ENCODE data around the gene DFFB.
"Not testable (repeated sequence)": the region's sequence is repeated elsewhere in the genome, so short reads cannot be mapped to it uniquely, and the experiment has no call there.

The DFFB gene

DNA sequence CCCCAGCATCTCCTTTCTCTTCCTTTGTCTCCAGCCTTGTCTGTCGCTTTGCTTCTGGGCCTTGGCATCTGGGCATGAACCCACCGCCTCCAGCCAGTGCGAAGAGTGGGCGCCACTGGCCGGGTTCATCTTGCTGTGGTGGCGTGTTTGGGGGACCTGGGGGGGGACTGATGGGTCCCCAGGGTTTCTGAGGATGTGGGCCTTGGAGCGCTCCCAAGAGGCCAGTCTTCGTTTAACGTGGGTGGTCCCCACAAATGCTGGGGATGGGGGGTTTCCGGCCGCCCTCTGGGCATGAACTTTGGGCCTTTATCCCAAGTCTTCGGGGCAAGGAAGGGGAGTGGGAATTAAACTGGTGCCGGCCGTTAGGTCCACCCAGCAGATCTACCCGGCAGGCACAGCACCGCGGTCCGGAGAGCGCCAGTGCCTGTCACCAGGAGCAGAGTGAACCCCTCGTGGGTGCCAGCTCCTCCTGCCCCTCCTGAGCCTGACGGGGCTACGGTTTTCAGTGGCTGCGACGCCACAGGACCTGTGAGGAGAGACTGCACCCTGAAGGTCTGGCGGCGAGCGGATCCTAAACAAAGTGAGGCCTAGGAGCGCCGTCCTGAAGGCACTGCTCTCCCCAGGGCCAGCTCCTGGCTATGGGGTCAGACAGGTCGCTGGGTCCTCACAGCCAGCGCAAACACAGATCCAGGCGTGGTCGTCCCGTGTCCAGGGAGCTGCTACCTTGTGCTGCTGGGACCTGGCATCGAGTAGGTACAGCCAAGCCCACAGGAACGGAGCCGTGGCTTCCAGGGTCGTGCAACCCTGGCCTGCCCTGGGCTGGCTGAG is 54.9 kb downstream of the DFFB start:
- no peak for DNase-seq

DNA sequence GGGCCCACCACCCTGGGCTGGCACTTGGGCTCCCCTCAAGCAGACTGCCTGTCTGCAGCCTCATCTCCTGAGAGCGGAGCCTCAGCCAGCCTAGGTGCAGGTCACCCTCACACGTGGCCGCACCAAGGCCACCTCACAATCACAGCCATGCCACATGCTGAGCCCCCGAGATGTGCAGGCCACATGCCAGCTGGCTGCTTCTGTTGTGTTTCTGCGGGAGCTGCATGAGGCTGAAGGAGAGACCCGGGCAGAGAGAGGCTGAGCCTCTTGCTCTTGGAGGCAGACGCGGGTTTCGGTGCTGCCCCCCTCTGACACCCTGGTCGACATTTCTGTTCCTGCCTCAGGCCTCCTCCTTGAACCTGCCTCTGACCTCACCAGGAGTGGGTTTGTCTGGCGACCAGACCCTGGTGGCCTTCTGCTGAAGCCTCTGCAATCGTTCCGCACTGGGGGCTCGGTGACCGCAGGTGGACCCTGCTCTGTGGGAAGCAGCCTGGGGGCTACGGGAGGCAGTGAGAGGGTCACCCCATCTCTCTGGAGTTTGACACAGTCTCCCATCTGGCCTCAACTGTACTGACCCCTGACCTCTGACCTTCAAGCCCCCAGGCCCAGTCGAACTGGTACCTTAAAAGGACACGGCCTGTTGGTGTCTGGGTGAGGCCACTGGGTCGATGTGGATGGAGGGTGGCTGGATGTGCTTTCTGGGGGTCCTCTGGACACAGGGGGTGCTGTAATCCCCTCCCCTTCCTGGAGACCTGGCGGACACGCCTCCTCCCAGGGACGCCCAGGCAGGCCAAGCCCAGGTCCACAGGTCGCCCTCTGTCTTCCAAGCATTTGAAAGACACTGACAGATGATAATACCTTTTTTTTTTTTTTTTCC is 55.8 kb downstream of the DFFB start:
- DNase-seq: no peak

DNA sequence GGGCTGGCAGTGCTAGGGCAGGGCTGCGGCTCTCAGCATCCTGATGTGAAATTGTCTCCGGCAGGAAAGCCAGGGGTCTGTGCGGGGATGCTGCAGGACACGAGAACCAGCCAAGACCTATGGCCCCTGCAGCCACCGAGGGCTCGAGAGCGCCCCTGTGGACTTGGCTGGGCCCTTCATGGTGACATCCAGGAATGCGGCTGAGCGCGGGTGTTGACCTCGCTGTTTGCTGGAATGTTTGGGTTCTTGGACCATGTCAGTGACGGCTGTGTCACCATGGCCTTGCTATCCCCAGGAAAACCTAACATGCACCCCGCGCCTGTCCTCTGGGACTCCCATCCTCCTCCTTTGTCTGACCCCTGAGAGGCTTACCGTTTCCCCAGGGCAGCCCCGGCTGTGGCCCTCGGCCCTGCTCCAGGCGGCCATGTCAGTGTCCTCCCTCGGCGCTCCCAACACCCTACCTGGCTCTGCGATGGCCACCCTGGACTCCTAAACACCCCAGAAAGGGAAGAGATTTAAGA is 57.1 kb downstream of the DFFB start:
- no peak for DNase-seq

DNA sequence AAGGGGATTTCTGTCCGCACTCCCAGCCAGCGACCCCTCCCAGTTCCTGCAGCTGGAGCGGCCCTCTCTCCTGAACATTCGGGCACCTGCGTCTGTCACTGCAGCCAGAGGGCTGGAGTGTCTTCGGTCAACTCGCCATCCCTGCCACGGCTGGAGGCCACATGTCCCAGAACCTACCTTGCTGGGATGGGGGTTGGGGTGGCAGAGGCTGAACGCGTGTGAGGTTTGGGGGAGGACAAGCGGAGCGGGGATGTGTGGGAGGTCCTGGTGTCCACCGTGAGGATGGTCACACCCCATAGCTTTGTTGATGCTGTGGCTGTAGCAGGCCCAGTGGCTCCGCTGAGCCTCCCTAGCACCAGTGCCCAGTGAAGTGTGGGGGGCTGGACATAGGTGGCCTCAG is 57.6 kb downstream of the DFFB start:
- no peak for DNase-seq

DNA sequence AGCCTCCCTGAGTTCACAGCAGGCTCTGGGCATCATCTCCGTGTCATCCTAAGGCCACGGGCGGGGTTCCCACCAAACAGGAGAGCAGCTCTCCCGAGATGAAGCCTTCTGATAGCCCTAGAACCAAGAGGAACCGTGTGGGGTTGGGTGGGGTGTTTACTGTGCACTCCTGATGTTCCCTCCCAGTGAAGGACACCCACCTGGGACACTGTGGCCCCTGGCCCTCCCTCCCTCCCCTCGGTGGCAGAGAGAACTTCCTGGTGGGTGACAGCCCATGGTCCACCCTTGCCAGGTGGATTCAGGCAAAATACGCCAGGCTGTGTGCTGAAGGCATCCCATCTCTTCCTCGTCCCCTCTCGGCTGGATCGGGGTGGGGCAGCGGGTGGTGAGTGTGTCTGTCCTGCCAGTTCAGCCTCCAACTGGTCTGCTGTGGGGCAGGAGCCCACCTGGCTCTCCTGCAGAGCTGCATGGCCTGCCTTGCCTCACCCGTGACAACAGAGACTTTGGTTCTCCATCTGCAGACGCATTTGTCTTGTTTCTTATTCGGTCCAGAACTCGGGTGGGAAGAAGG is 58.4 kb downstream of the DFFB start:
- DNase-seq: no peak

DNA sequence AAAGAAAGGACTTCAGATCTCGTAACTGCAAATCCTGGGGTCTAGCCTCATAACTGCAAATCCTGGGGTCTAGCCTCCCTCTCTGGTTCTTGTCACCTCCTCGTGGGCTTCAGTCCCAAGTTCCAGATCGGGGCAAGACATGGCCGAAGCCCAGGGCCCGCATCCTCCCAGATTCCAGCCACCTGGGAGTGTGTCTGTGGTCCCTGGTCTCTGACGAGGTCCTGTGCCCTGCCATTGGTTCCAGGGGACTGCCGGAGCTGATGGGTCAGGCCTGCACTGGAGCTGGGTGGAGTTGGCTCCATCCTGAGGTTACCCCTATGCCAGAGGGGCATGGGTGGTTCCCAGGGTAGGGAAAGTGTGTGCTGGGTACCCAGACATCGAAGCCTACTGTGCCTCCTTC is 60.5 kb downstream of the DFFB start:
- DNase-seq: no peak

DNA sequence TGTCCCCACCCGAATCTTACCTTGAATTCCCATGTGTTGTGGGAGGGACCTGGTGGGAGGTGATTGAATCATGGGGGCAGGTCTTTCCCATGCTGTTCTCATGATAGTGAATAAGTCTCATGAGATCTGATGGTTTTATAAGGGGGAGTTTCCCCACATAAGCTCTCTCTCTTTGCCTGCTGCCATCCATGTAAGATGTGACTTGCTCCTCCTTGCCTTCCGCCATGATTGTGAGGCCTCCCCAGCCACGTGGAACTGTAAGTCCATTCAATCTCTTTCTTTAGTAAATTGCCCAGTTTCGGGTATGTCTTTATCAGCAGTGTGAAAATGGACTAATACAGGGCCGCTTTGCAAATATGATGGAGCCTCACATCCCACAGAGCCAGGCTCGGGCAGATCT is 61.1 kb downstream of the DFFB start:
- DNase-seq: not testable (repeated sequence)

DNA sequence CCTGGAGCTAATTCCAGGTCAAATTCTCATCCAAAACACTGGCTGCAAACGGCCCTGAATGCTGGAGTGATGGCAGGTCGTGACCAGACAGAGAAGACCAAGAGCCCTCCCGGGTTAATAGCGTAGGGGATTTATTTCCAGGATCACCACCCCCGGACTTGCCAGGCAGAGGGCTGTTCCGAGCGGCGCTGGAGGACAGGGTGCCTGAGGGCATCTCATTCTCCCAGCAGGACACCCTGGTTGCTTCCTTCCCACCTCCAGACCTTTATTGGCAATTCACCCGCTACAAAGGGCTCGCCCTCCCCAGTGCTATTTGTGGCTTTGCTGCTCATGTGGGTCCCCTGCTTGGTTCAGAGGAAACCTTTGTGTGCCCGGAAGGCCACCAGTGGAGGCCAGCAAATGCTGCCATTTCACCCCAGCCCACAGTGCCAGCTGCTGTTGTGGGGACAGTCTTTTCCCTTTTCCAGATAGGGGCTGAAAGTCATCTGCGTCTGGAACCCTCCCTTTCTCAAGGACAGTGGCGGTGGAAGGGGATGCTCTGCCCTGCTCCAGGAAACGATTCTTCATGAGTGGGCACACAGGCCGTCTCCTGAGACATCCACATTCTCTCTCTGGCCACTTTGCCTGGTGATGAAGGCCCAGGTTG is 61.8 kb downstream of the DFFB start:
- no peak for DNase-seq

DNA sequence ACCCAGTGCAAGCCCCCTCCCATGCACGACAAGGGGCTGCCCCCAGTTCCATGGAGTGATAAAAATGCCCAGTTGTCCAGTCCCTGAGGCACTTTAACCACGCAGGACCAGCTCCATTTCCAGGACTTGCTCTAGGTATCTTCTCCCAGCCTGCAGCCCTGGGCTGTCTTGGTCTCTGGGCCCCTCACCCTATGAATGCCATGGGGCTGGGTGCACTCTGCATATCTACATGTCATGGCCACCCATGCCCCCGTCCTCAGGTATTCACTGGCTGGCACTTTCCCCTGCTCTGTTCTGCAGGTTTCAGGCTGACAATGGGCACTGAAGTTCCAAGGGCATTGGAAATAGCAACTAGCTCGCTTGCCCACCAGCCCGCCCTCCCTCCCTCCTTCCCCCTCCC is 62.4 kb downstream of the DFFB start:
- DNase-seq: no peak

DNA sequence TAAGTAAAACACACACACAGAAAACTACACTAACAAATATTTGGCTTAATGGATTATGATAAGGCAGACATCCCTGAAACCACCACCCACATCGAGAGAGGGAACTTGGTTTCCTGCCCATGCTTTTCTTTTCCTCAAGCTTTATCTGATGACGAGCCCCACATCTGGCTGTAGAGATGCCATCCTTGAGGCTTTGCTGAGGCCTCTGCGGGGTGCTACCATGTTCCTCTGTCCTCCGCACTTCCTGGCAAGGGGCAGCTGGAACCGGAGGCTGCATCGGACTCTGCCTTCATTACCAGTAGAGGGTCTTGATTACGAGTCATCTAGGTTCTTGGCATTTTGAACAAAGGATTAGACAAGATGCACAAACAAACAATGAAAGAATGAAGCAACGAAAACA is 64.5 kb downstream of the DFFB start:
- no peak for DNase-seq

DNA sequence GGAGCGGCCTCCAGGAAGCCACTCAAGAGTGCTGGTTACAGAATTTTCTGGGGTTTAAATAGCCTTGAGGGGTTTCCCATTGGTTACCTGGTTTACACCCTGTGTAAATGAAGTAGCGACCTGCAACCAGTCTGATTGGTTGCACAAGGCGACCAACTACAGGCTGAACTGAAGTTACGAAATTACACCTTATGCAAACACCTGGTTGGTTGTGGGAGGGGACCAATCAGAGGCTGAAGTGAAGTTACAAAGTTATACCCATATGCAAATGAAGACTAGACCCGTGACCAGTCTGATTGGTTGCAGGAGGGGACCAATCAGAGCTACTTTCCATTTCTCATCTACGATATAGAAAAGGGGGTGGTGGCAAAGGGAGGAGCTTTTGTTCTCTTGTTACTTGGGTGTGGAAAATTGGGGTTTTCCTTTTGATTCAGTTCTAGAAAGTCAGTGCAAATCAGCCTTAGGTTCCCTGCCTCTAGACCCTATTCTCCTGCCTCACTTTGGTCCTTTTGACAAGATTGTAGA is 65.0 kb downstream of the DFFB start:
- DNase-seq: no peak

DNA sequence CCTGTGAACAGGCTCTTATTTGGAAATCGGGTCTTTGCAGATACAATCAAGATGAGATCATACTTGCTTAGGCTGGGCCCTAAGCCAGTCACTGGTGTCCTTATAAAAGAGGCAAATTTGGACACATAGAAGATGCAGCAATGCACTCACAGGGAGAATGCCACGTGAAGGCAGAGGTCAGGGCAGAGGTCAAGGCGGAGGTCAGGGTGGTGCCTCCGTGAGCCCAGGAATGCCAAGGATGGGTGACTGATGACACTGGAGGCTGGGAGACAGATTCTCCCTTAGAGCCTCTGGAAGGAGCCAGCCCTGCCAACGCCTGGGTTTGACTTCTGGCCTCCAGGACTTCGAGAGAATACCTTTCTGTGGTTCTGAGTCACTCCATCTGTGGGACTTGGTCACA is 65.6 kb downstream of the DFFB start:
- no peak for DNase-seq

DNA sequence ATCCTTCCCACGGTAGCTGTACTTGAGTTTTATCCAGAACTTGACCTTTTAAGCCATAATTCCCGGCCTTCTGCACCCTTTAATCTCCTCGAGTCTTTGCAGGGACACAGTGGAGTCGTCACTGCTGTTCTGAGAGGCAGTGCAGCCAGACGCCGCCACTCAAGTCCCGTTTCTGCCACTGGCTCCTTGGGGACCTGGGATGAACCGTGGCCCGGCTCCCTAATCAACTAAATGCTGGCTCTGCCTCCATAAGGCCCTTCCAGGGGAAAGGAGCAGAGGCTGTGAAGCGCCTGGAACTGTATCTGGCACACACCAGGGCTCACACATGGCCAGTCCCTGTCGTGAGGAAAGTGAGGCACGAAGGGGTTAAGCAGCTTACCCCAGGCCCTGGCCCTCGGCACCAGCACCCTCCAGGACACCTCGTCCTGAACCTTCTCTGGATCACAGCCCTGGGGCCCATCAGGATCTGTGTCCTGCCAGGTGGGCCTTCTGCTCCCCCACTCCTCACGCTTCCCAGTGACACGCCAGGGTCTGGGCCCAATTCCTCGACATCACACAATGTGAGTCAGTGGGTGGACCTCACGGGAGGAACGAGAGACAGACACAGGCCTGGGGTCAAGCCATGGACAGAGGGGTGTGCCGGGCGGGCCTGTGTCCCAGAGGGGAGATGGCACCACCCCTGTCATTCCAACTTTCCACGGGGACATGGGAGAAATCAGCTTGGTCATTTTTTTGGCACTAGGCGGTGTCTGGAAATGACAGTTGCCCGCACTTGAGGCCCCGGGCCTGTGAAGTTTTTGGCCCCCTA is 66.3 kb downstream of the DFFB start:
- DNase-seq: no peak

DNA sequence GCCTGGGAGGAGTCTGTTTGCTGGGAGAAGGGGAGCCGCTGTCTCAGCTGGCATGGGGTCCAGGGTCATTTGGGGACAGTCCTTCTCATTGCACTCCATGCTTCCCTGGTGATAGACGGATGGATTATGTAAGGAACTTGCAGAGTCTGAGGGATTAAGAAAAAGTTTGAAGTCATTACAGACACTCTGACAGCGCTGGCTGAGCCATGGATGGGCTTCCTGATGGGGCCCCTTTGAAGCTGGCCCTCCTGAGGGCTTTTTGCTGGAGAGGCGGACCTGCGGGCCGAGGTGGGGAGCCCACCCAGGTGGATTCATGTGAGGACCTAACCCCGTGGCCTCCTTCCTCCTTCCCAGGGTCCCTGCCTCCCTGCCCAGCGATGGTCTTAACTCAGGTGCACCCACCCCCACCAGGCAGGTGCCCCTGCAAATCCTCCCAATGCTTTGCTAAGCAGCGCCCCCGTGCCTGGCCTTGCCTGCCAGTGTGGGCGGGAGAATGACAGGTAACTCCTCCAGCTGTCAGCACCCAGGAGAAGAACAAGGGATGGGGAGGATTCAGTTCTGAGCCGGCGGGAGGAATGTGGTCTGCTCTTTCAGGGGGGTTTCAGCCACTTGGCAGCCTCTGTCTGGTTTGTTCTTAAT is 67.0 kb downstream of the DFFB start:
- DNase-seq: no peak

DNA sequence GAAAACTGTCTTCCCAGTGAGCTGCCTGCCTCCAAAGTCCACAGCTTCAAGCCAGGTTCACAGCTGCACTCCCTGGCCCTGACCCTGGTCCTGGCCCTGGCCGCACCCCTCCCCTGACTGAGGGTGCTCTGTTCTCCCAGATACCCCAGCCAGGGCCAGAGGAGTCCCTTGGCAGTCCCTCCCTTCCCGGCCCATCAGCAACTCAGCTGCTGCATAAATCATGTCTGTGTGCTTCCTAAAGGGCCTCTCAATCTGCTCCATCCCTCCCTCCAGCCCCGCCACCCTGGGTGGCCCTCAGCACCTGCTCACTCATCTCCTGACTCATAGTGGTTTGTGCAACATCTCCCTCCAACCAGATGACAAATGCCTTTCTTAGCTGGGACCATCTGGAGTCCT is 67.5 kb downstream of the DFFB start:
- DNase-seq: no peak

DNA sequence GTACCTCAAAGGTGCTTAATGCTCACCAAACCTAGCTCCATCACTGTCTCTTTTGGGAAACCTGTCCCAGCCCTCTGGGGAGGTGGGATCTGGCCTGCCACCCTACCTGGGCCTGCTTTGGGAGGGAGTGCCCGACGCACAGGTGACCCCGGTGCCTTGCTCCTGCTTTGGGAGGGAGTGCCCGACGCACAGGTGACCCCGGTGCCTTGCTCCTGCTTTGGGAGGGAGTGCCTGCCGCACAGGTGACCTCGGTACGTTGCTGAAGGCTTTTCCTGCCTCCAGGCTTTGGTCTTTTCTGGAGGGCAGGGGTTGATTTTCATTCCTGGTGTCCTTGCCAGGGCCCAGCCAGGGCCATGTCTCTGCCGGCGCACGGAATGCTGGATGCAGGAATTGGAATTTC is 68.0 kb downstream of the DFFB start:
- DNase-seq: no peak

DNA sequence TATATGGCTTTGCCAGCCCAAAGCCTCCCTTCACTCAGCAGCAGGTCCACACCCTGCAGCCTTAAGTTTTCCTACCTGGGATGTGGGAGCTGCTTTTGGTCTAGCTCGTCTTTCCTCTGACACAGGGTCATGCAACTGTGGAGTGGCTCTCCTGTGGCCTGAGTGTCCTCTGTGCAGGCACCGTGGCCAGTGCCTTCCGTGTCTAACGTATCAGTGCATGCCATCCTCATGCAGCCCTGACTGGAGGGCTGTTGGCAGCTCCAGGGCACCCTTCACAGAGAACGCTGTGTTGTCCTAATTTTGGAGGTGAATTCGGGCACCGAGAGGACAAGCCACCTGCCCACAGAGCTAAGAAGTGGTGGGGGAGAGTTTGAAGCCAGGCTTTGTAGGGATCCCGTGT is 68.5 kb downstream of the DFFB start:
- DNase-seq: no peak

DNA sequence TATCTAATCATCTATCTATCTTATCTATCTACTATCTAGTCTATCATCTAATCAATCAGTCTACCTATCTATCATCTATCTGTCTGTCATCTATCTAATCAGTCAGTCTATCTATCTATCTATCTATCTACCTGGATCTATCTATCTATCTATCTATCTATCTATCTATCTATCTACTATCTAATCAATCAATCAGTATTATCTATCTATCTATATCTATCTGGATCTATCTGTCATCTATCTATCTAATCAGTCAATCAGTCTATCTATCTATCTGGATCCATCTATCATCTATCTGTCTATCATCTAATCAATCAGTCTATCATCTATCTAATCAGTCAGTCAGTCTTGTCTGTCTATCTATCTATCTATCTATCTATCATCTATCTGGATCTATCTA is 69.7 kb downstream of the DFFB start:
- no peak for DNase-seq

DNA sequence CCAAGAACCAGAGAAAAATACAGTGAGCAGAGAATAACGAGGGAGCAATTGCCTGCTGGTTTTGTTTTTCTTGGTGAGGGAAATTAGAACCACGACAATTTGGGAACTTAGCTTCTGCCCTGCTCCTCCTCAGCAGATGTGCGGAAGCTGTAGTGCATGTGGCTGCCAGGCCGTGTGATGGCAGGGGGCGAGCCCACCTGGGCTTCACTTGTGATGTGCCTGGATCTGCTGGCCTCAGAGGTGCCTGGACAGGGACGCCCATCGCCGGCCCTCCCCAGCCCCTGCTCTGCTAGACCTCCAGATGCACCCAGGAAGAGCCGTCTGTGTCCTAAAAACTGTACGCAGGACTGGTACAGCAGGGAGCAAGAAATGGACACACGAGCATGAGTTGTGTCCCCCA is 71.3 kb downstream of the DFFB start:
- no peak for DNase-seq

DNA sequence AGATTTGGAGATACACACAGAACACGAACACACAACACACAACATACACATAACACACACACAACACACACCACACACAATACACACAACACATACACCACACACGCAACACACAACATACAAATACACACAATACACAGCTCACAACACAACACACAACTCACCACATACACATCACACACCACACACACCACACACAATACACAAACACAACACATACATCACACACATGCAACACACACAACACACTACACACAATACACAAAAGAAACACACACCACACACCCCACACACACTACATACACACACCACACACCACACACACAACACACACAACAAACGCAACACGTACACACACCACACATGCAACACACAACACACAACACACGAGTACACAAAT is 71.8 kb downstream of the DFFB start:
- no peak for DNase-seq

DNA sequence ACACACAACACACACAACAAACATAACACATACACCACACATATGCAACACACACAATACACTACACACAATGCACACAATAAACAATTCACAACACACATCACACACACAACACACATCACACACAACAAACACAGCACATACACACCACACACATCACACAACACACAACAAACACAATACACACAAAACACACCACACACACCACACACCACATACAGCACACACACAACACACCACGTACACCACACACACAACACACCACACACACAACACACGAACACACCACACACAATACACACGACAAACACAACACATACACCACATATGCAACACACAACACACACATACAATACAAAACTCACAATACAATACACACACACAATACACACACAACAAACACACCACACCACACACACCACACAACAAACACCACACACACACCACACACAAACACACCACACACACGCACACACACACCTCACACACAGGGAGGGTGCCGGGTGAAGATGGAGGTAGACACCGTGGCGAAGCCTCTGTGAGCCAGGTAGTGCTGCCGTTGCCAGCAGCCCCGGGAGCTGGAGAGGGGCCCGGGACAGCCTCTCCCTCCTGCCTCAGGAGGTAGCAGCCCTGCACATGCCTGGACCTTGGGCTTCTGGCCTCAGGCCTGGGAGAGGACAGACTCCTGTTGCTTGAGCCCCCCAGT is 73.2 kb downstream of the DFFB start:
- no peak for DNase-seq

All from NCI-H2029 treated with DMSO at 0.1 percent for 48 hours (cell line).